Liver (tissue), 9 donors: ENCODE measurements around the gene CRYAA. TPM values are rescaled to one million over a fixed set of nuclear protein-coding genes. Genes with fewer than 3 reads are reported as not detected.

Experiments used
- DNase-seq: peaks from one replicate; pipeline ENCODE4 v3.0.0-alpha.2; 2017; ENCODE audit warnings: low spot score
- H3K27ac ChIP-seq, 2 donors: one replicate each; pipeline ENCODE4 v1.7.0; 2013; ENCODE audit warnings: inconsistent platforms in 2 of 2, low read length in 2 of 2, control low read depth in 1 of 2, low read depth in 1 of 2, mild to moderate bottlenecking in 1 of 2
- H3K27me3 ChIP-seq, 4 donors: one replicate each; pipeline versions ENCODE4 v1.6.1 to v1.7.0; 2013; ENCODE audit warnings: low read length in 3 of 4, inconsistent platforms in 1 of 4, mild to moderate bottlenecking in 1 of 4, moderate library complexity in 1 of 4; ENCODE audit not compliant: control insufficient read depth in 4 of 4, insufficient read depth in 4 of 4
- H3K36me3 ChIP-seq, 4 donors: one replicate each; pipeline versions ENCODE4 v1.6.1 to v1.7.0; 2013; ENCODE audit warnings: low read length in 3 of 4, mild to moderate bottlenecking in 3 of 4, low read depth in 1 of 4, moderate library complexity in 1 of 4; ENCODE audit not compliant: control insufficient read depth in 4 of 4, insufficient read depth in 3 of 4
- H3K4me1 ChIP-seq, 4 donors: one replicate each; pipeline versions ENCODE4 v1.6.1 to v1.7.0; 2013; ENCODE audit warnings: low read length in 3 of 4, mild to moderate bottlenecking in 3 of 4, moderate library complexity in 1 of 4; ENCODE audit not compliant: control insufficient read depth in 4 of 4, insufficient read depth in 4 of 4
- H3K4me3 ChIP-seq, 3 donors: one replicate each; pipeline versions ENCODE4 v1.6.1 to v1.7.0; 2013; ENCODE audit warnings: low read length in 3 of 3, control low read depth in 1 of 3, low read depth in 1 of 3, mild to moderate bottlenecking in 1 of 3
- H3K9ac ChIP-seq, 2 donors: one replicate each; pipeline ENCODE4 v1.7.0; 2013; ENCODE audit warnings: low read length in 2 of 2, mild to moderate bottlenecking in 2 of 2, moderate library complexity in 2 of 2, control low read depth in 1 of 2, low read depth in 1 of 2
- H3K9me3 ChIP-seq, 4 donors: one replicate each; pipeline versions ENCODE4 v1.6.1 to v1.7.0; 2013; ENCODE audit warnings: low read length in 3 of 4; ENCODE audit not compliant: control insufficient read depth in 4 of 4
- EGR1 ChIP-seq, 2 donors: IDR thresholded peaks; 2 replicates each; pipeline ENCODE4 v1.6.1; 2016 to 2018; ENCODE audit warnings: antibody characterized with exemption in 2 of 2, low read depth in 2 of 2
- FOXA1 ChIP-seq: IDR thresholded peaks from 2 replicates; pipeline ENCODE4 v1.6.1; 2016; ENCODE audit warnings: antibody characterized with exemption
- FOXA2 ChIP-seq: IDR thresholded peaks from 2 replicates; pipeline ENCODE4 v1.6.1; 2016; ENCODE audit warnings: antibody characterized with exemption
- GABPA ChIP-seq, 2 donors: IDR thresholded peaks in 1 of 2; conservative IDR thresholded peaks in 1 of 2; 2 replicates each; pipeline ENCODE4 v1.6.1; 2016; ENCODE audit warnings: antibody characterized with exemption in 2 of 2, mild to moderate bottlenecking in 1 of 2, moderate library complexity in 1 of 2
- HNF4A ChIP-seq, 2 donors: conservative IDR thresholded peaks; 2 replicates each; pipeline ENCODE4 v1.6.1; 2016; ENCODE audit warnings: antibody characterized with exemption in 2 of 2, mild to moderate bottlenecking in 2 of 2
- HNF4G ChIP-seq: IDR thresholded peaks from 2 replicates; pipeline ENCODE4 v1.6.1; 2016; ENCODE audit warnings: antibody characterized with exemption
- JUND ChIP-seq, 2 donors: IDR thresholded peaks; 2 replicates each; pipeline ENCODE4 v1.6.1; 2016; ENCODE audit warnings: antibody characterized with exemption in 2 of 2
- NR2F2 ChIP-seq: IDR thresholded peaks from 2 replicates; pipeline ENCODE4 v1.6.1; 2016; ENCODE audit warnings: antibody characterized with exemption
- RAD21 ChIP-seq, 2 donors: IDR thresholded peaks; 2 replicates each; pipeline ENCODE4 v1.6.1; 2016; ENCODE audit warnings: antibody characterized with exemption in 2 of 2, mild to moderate bottlenecking in 2 of 2
- RXRA ChIP-seq, 2 donors: IDR thresholded peaks; 2 replicates each; pipeline ENCODE4 v1.6.1; 2017 to 2018; ENCODE audit warnings: antibody characterized with exemption in 2 of 2, mild to moderate bottlenecking in 1 of 2
- SP1 ChIP-seq: IDR thresholded peaks from 2 replicates; pipeline ENCODE4 v1.6.1; 2018; ENCODE audit warnings: antibody characterized with exemption, mild to moderate bottlenecking
- TAF1 ChIP-seq: conservative IDR thresholded peaks from 2 replicates; pipeline ENCODE4 v1.6.1; 2016; ENCODE audit warnings: antibody characterized with exemption, mild to moderate bottlenecking
- YY1 ChIP-seq: IDR thresholded peaks from 2 replicates; pipeline ENCODE4 v1.6.1; 2016; ENCODE audit warnings: antibody characterized with exemption, mild to moderate bottlenecking
- WGBS: extraction: QIAGEN DNeasy Blood & Tissue Kit; methylation state at CpG from one replicate; pipeline ENCODE4 v1.1.7; 2013; 5-methylcytosine and 5-hydroxymethylcytosine counted together
- polyA plus RNA-seq, 2 donors: library from polyadenylated mRNA; stranded (reverse) in 1 of 2; unstranded in 1 of 2; fragments of 200-250 nt in 1 of 2; fragments of >200 nt in 1 of 2; fragmentation: Nextera tagmentation in 1 of 2; extraction: Ambion mirVana in 1 of 2; gene quantifications; one replicate each; pipeline versions ENCODE4 v1.2.1 to v1.2.3, GENCODE V29; 2013 to 2015
- total RNA-seq, 2 donors: library from RNA; depleted of rRNA; stranded (reverse); fragments of >200 nt; gene quantifications; one replicate each; pipeline ENCODE4 v1.2.3, GENCODE V29; 2014
- TF ChIP-seq, protein P1 (sequence below): IDR thresholded peaks from 2 replicates; pipeline ENCODE4 v1.6.1; 2016; ENCODE audit warnings: antibody characterized with exemption
- TF ChIP-seq, protein P2 (sequence below): IDR thresholded peaks from 2 replicates; pipeline ENCODE4 v1.6.1; 2016; ENCODE audit warnings: antibody characterized with exemption
- TF ChIP-seq, protein P3 (sequence below): fragments of 150-350 bp; IDR thresholded peaks from 2 replicates; pipeline ENCODE4 v1.5.1; 2017; ENCODE audit warnings: improper control_type of control experiment, low read depth, low read length; ENCODE audit not compliant: missing input control
- TF ChIP-seq, protein P4 (sequence below): IDR thresholded peaks from 2 replicates; pipeline ENCODE4 v1.6.1; 2016; ENCODE audit warnings: antibody characterized with exemption
- TF ChIP-seq, protein P5 (sequence below): IDR thresholded peaks from 2 replicates; pipeline ENCODE4 v1.6.1; 2016; ENCODE audit warnings: antibody characterized with exemption, mild to moderate bottlenecking
- donor health status: healthy.
- donor health status: healthy.
- donor health status: healthy.
- donor health status: healthy.
- donor health status: healthy.

Gene CRYAA
- total and polyA plus RNA-seq, 4 donors, result 0.57 to 1.9 (median 0.84) TPM; not detected in 1

DNA sequence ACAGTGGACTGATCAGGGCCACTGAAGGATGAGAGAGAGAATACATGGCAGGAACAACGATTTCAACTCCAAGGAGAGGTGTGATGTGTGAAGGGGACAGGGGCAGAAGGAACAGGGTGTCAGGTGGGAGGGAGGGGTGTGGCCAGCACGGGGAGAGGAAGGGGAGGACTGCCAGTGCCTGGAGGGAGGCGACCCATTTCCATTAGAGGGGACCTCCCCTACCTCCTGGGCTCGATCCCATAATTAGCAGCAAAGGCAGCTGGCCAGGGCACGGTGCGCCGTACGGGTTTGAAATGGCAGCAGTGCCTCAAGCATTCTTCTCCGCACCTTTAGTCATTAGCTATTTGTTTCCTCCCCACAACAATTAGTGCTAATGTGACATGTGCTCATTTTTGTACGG is 22.7 kb downstream of the CRYAA start:
- no peaks in the 10 kb centered on the region for H3K9me3 ChIP-seq
- TF ChIP-seq, protein P1, sequence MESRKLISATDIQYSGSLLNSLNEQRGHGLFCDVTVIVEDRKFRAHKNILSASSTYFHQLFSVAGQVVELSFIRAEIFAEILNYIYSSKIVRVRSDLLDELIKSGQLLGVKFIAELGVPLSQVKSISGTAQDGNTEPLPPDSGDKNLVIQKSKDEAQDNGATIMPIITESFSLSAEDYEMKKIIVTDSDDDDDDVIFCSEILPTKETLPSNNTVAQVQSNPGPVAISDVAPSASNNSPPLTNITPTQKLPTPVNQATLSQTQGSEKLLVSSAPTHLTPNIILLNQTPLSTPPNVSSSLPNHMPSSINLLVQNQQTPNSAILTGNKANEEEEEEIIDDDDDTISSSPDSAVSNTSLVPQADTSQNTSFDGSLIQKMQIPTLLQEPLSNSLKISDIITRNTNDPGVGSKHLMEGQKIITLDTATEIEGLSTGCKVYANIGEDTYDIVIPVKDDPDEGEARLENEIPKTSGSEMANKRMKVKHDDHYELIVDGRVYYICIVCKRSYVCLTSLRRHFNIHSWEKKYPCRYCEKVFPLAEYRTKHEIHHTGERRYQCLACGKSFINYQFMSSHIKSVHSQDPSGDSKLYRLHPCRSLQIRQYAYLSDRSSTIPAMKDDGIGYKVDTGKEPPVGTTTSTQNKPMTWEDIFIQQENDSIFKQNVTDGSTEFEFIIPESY, result no peak
- no peak for TF ChIP-seq FOXA1
- TF ChIP-seq, protein P2, sequence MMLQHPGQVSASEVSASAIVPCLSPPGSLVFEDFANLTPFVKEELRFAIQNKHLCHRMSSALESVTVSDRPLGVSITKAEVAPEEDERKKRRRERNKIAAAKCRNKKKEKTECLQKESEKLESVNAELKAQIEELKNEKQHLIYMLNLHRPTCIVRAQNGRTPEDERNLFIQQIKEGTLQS, result no peak
- no peak for TF ChIP-seq RXRA (IDR thresholded peaks at IDR 0.05)
- TF ChIP-seq, protein P3, sequence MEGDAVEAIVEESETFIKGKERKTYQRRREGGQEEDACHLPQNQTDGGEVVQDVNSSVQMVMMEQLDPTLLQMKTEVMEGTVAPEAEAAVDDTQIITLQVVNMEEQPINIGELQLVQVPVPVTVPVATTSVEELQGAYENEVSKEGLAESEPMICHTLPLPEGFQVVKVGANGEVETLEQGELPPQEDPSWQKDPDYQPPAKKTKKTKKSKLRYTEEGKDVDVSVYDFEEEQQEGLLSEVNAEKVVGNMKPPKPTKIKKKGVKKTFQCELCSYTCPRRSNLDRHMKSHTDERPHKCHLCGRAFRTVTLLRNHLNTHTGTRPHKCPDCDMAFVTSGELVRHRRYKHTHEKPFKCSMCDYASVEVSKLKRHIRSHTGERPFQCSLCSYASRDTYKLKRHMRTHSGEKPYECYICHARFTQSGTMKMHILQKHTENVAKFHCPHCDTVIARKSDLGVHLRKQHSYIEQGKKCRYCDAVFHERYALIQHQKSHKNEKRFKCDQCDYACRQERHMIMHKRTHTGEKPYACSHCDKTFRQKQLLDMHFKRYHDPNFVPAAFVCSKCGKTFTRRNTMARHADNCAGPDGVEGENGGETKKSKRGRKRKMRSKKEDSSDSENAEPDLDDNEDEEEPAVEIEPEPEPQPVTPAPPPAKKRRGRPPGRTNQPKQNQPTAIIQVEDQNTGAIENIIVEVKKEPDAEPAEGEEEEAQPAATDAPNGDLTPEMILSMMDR, result no peak
- no peak for TF ChIP-seq HNF4G
- no peak for TF ChIP-seq YY1
- TF ChIP-seq TAF1, result no peak
- TF ChIP-seq, protein P4, sequence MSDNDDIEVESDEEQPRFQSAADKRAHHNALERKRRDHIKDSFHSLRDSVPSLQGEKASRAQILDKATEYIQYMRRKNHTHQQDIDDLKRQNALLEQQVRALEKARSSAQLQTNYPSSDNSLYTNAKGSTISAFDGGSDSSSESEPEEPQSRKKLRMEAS, result no peak
- TF ChIP-seq NR2F2, result no peak
- no peak for TF ChIP-seq SP1
- no peak for TF ChIP-seq FOXA2
- TF ChIP-seq JUND (IDR thresholded peaks at IDR 0.05), result no peak
- no peak for TF ChIP-seq EGR1 (IDR thresholded peaks at IDR 0.05; ENCODE audit: low read depth in 2 of 2)
- TF ChIP-seq, protein P5, sequence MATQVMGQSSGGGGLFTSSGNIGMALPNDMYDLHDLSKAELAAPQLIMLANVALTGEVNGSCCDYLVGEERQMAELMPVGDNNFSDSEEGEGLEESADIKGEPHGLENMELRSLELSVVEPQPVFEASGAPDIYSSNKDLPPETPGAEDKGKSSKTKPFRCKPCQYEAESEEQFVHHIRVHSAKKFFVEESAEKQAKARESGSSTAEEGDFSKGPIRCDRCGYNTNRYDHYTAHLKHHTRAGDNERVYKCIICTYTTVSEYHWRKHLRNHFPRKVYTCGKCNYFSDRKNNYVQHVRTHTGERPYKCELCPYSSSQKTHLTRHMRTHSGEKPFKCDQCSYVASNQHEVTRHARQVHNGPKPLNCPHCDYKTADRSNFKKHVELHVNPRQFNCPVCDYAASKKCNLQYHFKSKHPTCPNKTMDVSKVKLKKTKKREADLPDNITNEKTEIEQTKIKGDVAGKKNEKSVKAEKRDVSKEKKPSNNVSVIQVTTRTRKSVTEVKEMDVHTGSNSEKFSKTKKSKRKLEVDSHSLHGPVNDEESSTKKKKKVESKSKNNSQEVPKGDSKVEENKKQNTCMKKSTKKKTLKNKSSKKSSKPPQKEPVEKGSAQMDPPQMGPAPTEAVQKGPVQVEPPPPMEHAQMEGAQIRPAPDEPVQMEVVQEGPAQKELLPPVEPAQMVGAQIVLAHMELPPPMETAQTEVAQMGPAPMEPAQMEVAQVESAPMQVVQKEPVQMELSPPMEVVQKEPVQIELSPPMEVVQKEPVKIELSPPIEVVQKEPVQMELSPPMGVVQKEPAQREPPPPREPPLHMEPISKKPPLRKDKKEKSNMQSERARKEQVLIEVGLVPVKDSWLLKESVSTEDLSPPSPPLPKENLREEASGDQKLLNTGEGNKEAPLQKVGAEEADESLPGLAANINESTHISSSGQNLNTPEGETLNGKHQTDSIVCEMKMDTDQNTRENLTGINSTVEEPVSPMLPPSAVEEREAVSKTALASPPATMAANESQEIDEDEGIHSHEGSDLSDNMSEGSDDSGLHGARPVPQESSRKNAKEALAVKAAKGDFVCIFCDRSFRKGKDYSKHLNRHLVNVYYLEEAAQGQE, result no peak
- no peak for TF ChIP-seq GABPA (IDR thresholded peaks at IDR 0.05 in 1 of 2, conservative IDR thresholded peaks at IDR 0.05 in 1 of 2)
- TF ChIP-seq HNF4A (conservative IDR thresholded peaks at IDR 0.05), result no peak
- TF ChIP-seq RAD21 (IDR thresholded peaks at IDR 0.05), result no peak
- H3K4me3 ChIP-seq, result no peak overlapping the region
- DNase-seq, result no peak
- H3K27ac ChIP-seq, result no peak overlapping the region
- WGBS, result 88% methylated on average over 10 of the region's 10 CpGs
- no peak overlapping the region for H3K9ac ChIP-seq
- H3K4me1 ChIP-seq, result no peaks in the 10 kb centered on the region
- no peaks in the 10 kb centered on the region for H3K36me3 ChIP-seq
- H3K27me3 ChIP-seq, result no peaks in the 10 kb centered on the region
